Esophagus (tissue), 2 donors: ENCODE measurements around the gene MED25. TPM values are rescaled to one million over a fixed set of nuclear protein-coding genes. Genes with fewer than 3 reads are reported as not detected.

Source experiments
- polyA plus RNA-seq, 2 donors: library from polyadenylated mRNA; stranded (reverse); fragments of 200-250 nt; gene quantifications; one replicate each; pipeline ENCODE4 v1.2.3, GENCODE V29; 2013
- donor health status: healthy with polysubstance abuse.
- donor health status: Bipolar disorder and iron deficiency.

The MED25 gene
- polyA plus RNA-seq, 2 donors: 27.7 to 54.9 TPM

Other genes starting within 250 kb of the MED25 start
- 10 to 100 TPM; 57.9 to 61.8 TPM for gene NOSIP, start 237.7 kb upstream of the MED25 start, polyA plus RNA-seq
- 10 to 100 TPM; 10.1 to 12.7 TPM for gene PRRG2, start 237.0 kb upstream of the MED25 start, polyA plus RNA-seq
- 10 to 100 TPM in 1 of 2 donors, 1 to 10 TPM in 1; 4.8 to 11.2 TPM for gene PRR12, start 227.1 kb upstream of the MED25 start, polyA plus RNA-seq
- 10 to 100 TPM; 45.1 to 46.0 TPM for gene RRAS, start 178.1 kb upstream of the MED25 start, polyA plus RNA-seq
- 10 to 100 TPM; 16.9 to 26.7 TPM for gene SCAF1, start 176.1 kb upstream of the MED25 start, polyA plus RNA-seq
- 10 to 100 TPM; 49.2 to 75.0 TPM for gene IRF3, start 152.4 kb upstream of the MED25 start, polyA plus RNA-seq
- 10 to 100 TPM in 1 of 2 donors, 1 to 10 TPM in 1; 10.0 to 21.4 TPM for gene BCL2L12, start 152.4 kb upstream of the MED25 start, polyA plus RNA-seq
- 100 to 1,000 TPM in 1 of 2 donors, 10 to 100 TPM in 1; 72.5 to 146 TPM for gene PRMT1, start 141.0 kb upstream of the MED25 start, polyA plus RNA-seq
- gene ADM5, start 128.7 kb upstream of the MED25 start, polyA plus RNA-seq: 1 to 10 TPM; 1.6 to 2.0 TPM
- gene CPT1C, start 127.2 kb upstream of the MED25 start, polyA plus RNA-seq: 1 to 10 TPM; 1.8 to 4.1 TPM
- under 1 TPM; 0.06 to 0.55 TPM for gene TSKS, start 55.0 kb upstream of the MED25 start, polyA plus RNA-seq
- 10 to 100 TPM; 37.4 to 40.7 TPM for gene AP2A1, start 51.3 kb upstream of the MED25 start, polyA plus RNA-seq
- 10 to 100 TPM; 11.3 to 12.1 TPM for gene FUZ, start 5.0 kb upstream of the MED25 start, polyA plus RNA-seq
- gene PTOV1, start 32.9 kb downstream of the MED25 start, polyA plus RNA-seq: 10 to 100 TPM; 59.1 to 92.8 TPM
- 10 to 100 TPM; 27.5 to 65.1 TPM for gene PNKP, start 49.3 kb downstream of the MED25 start, polyA plus RNA-seq
- 10 to 100 TPM; 33.8 to 46.9 TPM for gene AKT1S1, start 59.1 kb downstream of the MED25 start, polyA plus RNA-seq
- 10 to 100 TPM; 21.8 to 32.6 TPM for gene TBC1D17, start 59.4 kb downstream of the MED25 start, polyA plus RNA-seq
- gene IL4I1, start 78.6 kb downstream of the MED25 start, polyA plus RNA-seq: under 1 TPM; 0.18 to 0.45 TPM
- 10 to 100 TPM; 15.5 to 24.3 TPM for gene ATF5, start 110.9 kb downstream of the MED25 start, polyA plus RNA-seq
- 10 to 100 TPM; 16.5 to 21.4 TPM for gene NUP62, start 111.2 kb downstream of the MED25 start, polyA plus RNA-seq
- under 1 TPM; 0.11 to 0.16 TPM for gene SIGLEC11, start 142.9 kb downstream of the MED25 start, polyA plus RNA-seq
- gene VRK3, start 207.1 kb downstream of the MED25 start, polyA plus RNA-seq: 10 to 100 TPM; 12.5 to 14.1 TPM
- gene ZNF473, start 207.7 kb downstream of the MED25 start, polyA plus RNA-seq: 1 to 10 TPM; 1.8 to 1.9 TPM